Gastroesophageal sphincter (tissue), 4 donors: ENCODE data around the gene MXD3. TPM values are rescaled to one million over a fixed set of nuclear protein-coding genes. Genes with fewer than 3 reads are reported as not detected.

ENCODE experiments used
- ATAC-seq: fragments of 150-250 bp; one replicate; pipeline ENCODE4 v1.9.1; 2016; ENCODE audit warnings: mild to moderate bottlenecking, moderate library complexity
- H3K27ac ChIP-seq, 4 donors: fragments of 200-600 bp; sonication (generic) in 3 of 4; 1 replicate in 3 of 4; 2 replicates in 1 of 4; pipeline ENCODE4 v1.5.1; 2016 to 2019
- H3K27me3 ChIP-seq: fragments of 200-600 bp; sonication (generic); one replicate; pipeline ENCODE4 v1.5.1; 2019
- H3K36me3 ChIP-seq, 2 donors: fragments of 200-600 bp; sonication (generic); one replicate each; pipeline ENCODE4 v1.5.1; 2019; ENCODE audit warnings: control low read depth in 1 of 2
- H3K4me1 ChIP-seq, 3 donors: fragments of 200-600 bp; sonication (generic); 1 replicate in 2 of 3; 2 replicates in 1 of 3; pipeline ENCODE4 v1.5.1; 2016 to 2019; ENCODE audit warnings: control low read depth in 2 of 3
- H3K4me3 ChIP-seq, 2 donors: fragments of 200-600 bp; sonication (generic); one replicate each; pipeline ENCODE4 v1.5.1; 2019; ENCODE audit warnings: mild to moderate bottlenecking in 1 of 2, moderate library complexity in 1 of 2
- H3K9me3 ChIP-seq, 3 donors: fragments of 200-600 bp; sonication (generic); one replicate each; pipeline ENCODE4 v1.5.1; 2017 to 2019; ENCODE audit warnings: control low read depth in 2 of 3
- EP300 ChIP-seq: sonication (generic); formaldehyde crosslinking; IDR thresholded peaks from one replicate; pipeline ENCODE4 v1.6.1; 2017; ENCODE audit warnings: antibody characterized with exemption, mild to moderate bottlenecking
- POLR2A ChIP-seq, 2 donors: fragments of 450-650 bp; IDR thresholded peaks; one replicate each; pipeline ENCODE4 v1.6.1; 2017; ENCODE audit warnings: antibody characterized with exemption in 2 of 2, mild to moderate bottlenecking in 2 of 2, moderate library complexity in 1 of 2
- POLR2AphosphoS5 ChIP-seq: sonication (generic); formaldehyde crosslinking; IDR thresholded peaks from one replicate; pipeline ENCODE4 v1.6.1; 2017; ENCODE audit warnings: antibody characterized with exemption
- WGBS, 2 donors: methylation state at CpG; one replicate each; pipeline ENCODE4 v1.1.5; 2018; ENCODE audit warnings: low coverage in 1 of 2; 5-methylcytosine and 5-hydroxymethylcytosine counted together
- total RNA-seq, 4 donors: library from RNA; depleted of rRNA; stranded (reverse); fragments of >200 nt; gene quantifications; one replicate each; pipeline ENCODE4 v1.1.0, GENCODE V29; 2016
- TF ChIP-seq, protein P1 (sequence below), 4 experiments: fragments of 200-600 bp in 2 of 4; fragments of 450-650 bp in 2 of 4; sonication (generic) in 1 of 4; IDR thresholded peaks; one replicate each; pipeline ENCODE4 v1.5.1; 2017 to 2019; ENCODE audit warnings: antibody characterized with exemption in 4 of 4, mild to moderate bottlenecking in 2 of 4, moderate library complexity in 2 of 4

The MXD3 gene
- total RNA-seq, 4 donors from 2014 or later, result 1.7 to 10.9 (median 6.3) TPM

DNA sequence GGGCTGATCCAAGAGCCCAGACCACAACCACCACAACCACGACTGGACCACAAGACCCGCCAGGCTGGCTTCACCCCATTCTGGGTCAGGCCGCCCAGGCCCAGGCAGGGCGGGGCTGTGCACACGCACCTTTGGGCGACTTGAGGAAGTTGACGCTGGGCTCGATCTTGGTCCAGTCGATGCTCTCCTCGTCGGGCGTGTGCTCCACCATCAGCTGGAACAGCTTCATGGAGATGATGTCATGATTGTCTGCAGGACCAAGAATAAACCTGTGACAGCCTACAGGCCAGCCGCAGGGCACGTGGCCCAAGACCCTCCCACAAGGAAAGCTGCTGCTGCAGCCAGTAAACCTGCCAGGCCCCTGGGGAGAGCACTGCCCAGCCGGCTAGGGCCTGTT is 22.5 kb upstream of the MXD3 start:
- WGBS, 2 donors, result no CpG with 5 or more reads among the region's 15 CpGs
- ATAC-seq, result no peak
- Histone ChIP-seq H3K27ac (no peak overlapping the region), H3K4me1 (peaks cover 0 to 6% (median 0%) of the 10 kb centered on the region in 3 donors), H3K27me3 (no peaks in the 10 kb centered on the region), H3K9me3 (no peaks in the 10 kb centered on the region), H3K36me3 (peaks cover 0 to 100% of the 10 kb centered on the region in 2 donors), H3K4me3 (no peak overlapping the region)
- TF ChIP-seq, protein P1, sequence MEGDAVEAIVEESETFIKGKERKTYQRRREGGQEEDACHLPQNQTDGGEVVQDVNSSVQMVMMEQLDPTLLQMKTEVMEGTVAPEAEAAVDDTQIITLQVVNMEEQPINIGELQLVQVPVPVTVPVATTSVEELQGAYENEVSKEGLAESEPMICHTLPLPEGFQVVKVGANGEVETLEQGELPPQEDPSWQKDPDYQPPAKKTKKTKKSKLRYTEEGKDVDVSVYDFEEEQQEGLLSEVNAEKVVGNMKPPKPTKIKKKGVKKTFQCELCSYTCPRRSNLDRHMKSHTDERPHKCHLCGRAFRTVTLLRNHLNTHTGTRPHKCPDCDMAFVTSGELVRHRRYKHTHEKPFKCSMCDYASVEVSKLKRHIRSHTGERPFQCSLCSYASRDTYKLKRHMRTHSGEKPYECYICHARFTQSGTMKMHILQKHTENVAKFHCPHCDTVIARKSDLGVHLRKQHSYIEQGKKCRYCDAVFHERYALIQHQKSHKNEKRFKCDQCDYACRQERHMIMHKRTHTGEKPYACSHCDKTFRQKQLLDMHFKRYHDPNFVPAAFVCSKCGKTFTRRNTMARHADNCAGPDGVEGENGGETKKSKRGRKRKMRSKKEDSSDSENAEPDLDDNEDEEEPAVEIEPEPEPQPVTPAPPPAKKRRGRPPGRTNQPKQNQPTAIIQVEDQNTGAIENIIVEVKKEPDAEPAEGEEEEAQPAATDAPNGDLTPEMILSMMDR (IDR thresholded peaks at IDR 0.05), result no peak
- no peak for TF ChIP-seq POLR2AphosphoS5
- no peak for TF ChIP-seq POLR2A (IDR thresholded peaks at IDR 0.05)
- no peak for TF ChIP-seq EP300

DNA sequence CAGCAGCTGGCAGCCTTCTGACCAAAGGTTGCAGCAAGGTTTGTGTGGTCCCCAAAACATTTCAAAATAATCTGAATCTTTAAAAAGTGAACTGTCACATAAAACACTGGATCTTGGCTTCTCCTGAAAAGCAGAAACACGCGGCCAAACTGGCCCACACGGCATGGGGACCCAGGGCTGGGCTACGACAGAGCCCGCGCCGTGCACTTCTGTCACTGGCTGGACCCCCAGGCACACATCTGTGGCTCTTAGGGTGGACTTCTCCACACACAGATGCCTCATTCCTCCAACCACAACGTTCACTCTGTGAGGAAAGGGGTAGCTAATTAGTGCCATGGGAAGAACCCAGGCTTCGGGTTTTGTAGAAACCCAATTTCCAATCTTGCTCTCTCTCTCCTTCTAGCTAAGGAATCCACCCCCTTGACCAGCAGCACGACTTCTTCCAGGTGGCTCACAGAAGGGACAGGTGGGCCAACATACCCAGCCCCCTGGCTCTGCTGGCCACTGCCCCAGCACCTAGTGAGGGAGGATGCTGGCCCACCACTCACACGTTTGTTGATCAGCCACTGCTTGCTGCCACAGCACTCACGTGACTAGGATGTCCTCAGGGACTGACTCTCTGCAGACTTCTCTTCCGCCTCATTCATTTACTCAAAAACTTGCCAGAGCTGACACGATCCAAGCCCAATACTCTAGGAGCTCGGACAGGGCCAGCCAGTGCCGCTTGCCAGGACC is 21.9 kb upstream of the MXD3 start:
- Histone ChIP-seq H3K36me3 (peaks cover 0 to 100% of the 10 kb centered on the region in 2 donors), H3K27ac (no peak overlapping the region), H3K4me1 (peaks cover 0 to under 1% (median 0%) of the 10 kb centered on the region in 3 donors), H3K4me3 (no peak overlapping the region), H3K9me3 (no peaks in the 10 kb centered on the region), H3K27me3 (no peaks in the 10 kb centered on the region)
- TF ChIP-seq POLR2AphosphoS5 (no peak), POLR2A (IDR thresholded peaks at IDR 0.05) (no peak), EP300 (no peak)
- TF ChIP-seq, protein P1 (IDR thresholded peaks at IDR 0.05), result no peak
- WGBS, 2 donors, result 86 to 88% methylated on average over 8 to 10 of the region's 16 CpGs
- no peak for ATAC-seq

DNA sequence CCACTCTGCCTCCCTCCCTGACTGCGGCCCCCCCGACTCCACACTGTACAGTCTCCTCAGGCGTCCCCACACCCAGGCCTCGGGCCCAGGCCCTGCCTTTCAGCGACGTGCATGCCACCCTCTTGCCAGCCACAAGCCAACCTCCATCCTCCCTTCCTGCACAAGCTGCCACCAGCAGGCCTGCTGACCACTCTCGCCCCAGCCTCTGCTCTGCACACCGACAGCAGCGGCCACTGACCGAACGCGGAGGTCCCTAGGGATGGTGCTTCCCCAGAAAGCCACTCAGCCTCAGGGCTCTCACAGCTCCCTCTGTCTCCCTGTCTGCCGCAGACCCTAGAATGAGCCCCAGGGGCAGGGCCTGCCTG is 21.2 kb upstream of the MXD3 start:
- no peaks in the 10 kb centered on the region for H3K4me1 ChIP-seq
- TF ChIP-seq, protein P1 (IDR thresholded peaks at IDR 0.05), result no peak
- TF ChIP-seq EP300 (no peak), POLR2AphosphoS5 (no peak), POLR2A (IDR thresholded peaks at IDR 0.05) (no peak)
- peaks cover 0 to 99% of the 10 kb centered on the region in 2 donors for H3K36me3 ChIP-seq
- WGBS, 2 donors, result 90% methylated on average over 2 of the region's 13 CpGs; no CpG with 5 or more reads in 1 of the 2 donors
- no peak overlapping the region for H3K27ac ChIP-seq
- no peak overlapping the region for H3K4me3 ChIP-seq
- no peaks in the 10 kb centered on the region for H3K27me3 ChIP-seq
- no peak for ATAC-seq
- H3K9me3 ChIP-seq, result no peaks in the 10 kb centered on the region

DNA sequence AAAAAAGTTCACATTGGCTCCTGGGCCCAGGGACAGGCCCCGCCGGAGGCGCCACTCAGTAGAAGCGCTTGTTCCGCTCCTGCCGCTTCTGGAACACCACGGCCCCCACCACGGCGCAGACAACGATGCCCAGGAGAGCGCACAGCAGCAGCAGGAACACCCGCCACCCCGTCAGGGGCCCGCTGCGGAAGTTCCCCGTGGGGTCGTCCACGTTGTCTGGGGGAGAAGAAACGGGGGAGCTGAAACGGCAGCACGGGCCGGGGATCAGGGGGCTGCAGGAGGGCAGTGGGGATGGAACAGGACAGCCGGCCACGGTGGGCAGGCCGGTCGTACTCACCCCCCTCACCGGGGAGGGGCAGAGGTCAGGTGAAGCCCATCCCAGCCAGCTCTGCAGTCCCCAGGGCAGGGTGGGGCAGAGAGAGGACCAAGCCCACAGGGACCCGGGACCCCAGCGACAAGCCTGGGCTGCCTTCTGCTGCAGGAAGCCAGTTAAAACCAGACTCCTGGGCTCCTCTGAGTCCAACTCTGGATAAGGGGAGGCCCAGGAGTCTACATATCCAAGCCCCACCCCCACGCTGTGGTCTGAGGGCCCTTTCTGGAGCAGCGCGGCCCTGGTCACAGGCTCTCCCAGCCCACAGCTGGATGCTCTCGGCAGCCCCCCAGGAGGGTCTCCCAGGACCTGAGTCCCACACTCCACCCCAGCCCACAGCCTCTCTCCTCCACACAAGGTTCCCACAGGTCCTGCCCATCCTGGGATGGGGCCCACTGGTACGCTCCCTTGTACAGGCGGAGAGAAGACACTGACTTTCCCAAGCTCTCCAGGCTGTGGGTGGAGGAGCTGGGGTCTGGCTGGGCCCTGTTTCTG is 20.6 kb upstream of the MXD3 start:
- TF ChIP-seq EP300 (no peak), POLR2AphosphoS5 (no peak), POLR2A (IDR thresholded peaks at IDR 0.05) (no peak)
- TF ChIP-seq, protein P1 (IDR thresholded peaks at IDR 0.05), result no peak
- 92 to 97% methylated on average over 4 to 5 of the region's 35 CpGs for WGBS, 2 donors
- Histone ChIP-seq H3K27me3 (no peaks in the 10 kb centered on the region), H3K4me3 (no peak overlapping the region), H3K9me3 (no peaks in the 10 kb centered on the region), H3K4me1 (no peaks in the 10 kb centered on the region), H3K36me3 (peaks cover 0 to 93% of the 10 kb centered on the region in 2 donors), H3K27ac (no peak overlapping the region)
- ATAC-seq, result no peak
